ENCODE data around the gene STIP1. TPM values are rescaled to one million over a fixed set of nuclear protein-coding genes. Genes with fewer than 3 reads are reported as not detected.

The STIP1 gene
- total and polyA plus RNA-seq, 9 of the 15 experiments (the other 6 are each of a cell fraction or from before 2014, with no cell fraction given) = 58.1 to 465 (median 346) TPM

DNA sequence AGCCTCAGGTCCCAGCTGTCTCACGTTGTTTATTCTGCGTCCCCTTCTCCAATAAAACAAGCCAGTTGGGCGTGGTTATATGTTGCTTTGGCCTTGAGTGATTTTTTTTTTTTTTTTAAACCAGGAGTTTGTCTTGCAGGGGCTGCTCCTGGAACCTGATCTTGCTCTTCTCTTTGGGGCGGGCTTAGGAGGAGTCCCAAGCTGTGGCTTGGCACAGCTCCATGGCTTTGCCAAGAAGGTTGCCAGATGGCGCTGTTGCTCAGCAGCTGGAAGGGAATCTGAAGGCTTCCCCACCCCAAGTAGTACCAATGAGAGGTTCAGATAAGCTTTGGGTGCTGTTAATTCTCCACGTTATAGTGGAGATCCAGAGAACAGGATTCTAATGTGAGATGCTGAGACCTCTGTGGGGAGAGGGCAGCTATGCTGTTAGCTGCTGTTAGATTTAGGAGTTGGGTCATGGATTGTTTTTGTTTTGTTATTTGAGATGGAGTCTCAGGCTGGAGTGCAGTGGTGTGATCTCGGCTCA is 18.6 kb downstream of the STIP1 start (continued):
- TF ChIP-seq, protein P1, sequence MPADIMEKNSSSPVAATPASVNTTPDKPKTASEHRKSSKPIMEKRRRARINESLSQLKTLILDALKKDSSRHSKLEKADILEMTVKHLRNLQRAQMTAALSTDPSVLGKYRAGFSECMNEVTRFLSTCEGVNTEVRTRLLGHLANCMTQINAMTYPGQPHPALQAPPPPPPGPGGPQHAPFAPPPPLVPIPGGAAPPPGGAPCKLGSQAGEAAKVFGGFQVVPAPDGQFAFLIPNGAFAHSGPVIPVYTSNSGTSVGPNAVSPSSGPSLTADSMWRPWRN (IDR thresholded peaks at IDR 0.05; ENCODE audit: low read depth) = no peak
- TF ChIP-seq TBL1XR1 (IDR thresholded peaks at IDR 0.05; ENCODE audit: low read length in 2 of 2) = peak in 1 of 2 experiments; percentile 57; a peak in 2 of 4 replicates
- 0 out of 2 replicates have a peak, but pooled peaks have one; percentile 7 for TF ChIP-seq LARP7 (IDR thresholded peaks at IDR 0.05)
- TF ChIP-seq EP400 (IDR thresholded peaks at IDR 0.05) = peak; percentile 60
- TF ChIP-seq ZNF274 (IDR thresholded peaks at IDR 0.05; ENCODE audit: borderline replicate concordance, low read depth, low read length) = no peak
- TF ChIP-seq MYC (IDR thresholded peaks at IDR 0.05; ENCODE audit: low read depth, low read length) = peak; percentile 77
- TF ChIP-seq MYC (CRISPR knock-in tag; IDR thresholded peaks at IDR 0.05; ENCODE audit: borderline replicate concordance, low read depth) = no peak
- TF ChIP-seq RBM34 (IDR thresholded peaks at IDR 0.05; ENCODE audit: borderline replicate concordance, insufficient read depth, low read length) = no peak
- TF ChIP-seq, protein P2, sequence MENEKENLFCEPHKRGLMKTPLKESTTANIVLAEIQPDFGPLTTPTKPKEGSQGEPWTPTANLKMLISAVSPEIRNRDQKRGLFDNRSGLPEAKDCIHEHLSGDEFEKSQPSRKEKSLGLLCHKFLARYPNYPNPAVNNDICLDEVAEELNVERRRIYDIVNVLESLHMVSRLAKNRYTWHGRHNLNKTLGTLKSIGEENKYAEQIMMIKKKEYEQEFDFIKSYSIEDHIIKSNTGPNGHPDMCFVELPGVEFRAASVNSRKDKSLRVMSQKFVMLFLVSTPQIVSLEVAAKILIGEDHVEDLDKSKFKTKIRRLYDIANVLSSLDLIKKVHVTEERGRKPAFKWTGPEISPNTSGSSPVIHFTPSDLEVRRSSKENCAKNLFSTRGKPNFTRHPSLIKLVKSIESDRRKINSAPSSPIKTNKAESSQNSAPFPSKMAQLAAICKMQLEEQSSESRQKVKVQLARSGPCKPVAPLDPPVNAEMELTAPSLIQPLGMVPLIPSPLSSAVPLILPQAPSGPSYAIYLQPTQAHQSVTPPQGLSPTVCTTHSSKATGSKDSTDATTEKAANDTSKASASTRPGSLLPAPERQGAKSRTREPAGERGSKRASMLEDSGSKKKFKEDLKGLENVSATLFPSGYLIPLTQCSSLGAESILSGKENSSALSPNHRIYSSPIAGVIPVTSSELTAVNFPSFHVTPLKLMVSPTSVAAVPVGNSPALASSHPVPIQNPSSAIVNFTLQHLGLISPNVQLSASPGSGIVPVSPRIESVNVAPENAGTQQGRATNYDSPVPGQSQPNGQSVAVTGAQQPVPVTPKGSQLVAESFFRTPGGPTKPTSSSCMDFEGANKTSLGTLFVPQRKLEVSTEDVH (IDR thresholded peaks at IDR 0.05; ENCODE audit: low read depth, partially characterized antibody) = peak; percentile 36
- peak; percentile 56; the same call in 1 of the 2 replicates for TF ChIP-seq POLR2A (conservative IDR thresholded peaks at IDR 0.05)
- TF ChIP-seq SMC3 (conservative IDR thresholded peaks at IDR 0.05; ENCODE audit: insufficient read depth, low read depth, low read length) = peak; percentile 83
- TF ChIP-seq, protein P3, sequence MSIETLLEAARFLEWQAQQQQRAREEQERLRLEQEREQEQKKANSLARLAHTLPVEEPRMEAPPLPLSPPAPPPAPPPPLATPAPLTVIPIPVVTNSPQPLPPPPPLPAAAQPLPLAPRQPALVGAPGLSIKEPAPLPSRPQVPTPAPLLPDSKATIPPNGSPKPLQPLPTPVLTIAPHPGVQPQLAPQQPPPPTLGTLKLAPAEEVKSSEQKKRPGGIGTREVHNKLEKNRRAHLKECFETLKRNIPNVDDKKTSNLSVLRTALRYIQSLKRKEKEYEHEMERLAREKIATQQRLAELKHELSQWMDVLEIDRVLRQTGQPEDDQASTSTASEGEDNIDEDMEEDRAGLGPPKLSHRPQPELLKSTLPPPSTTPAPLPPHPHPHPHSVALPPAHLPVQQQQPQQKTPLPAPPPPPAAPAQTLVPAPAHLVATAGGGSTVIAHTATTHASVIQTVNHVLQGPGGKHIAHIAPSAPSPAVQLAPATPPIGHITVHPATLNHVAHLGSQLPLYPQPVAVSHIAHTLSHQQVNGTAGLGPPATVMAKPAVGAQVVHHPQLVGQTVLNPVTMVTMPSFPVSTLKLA (conservative IDR thresholded peaks at IDR 0.05) = peak in 1 of 2 experiments; percentile 52; a peak in 1 of 4 replicates
- TF ChIP-seq MTA3 (IDR thresholded peaks at IDR 0.05; ENCODE audit: borderline replicate concordance) = no peak
- TF ChIP-seq FOXP1 (CRISPR knock-in tag; IDR thresholded peaks at IDR 0.05) = no peak
- no peak for TF ChIP-seq SMARCB1 (IDR thresholded peaks at IDR 0.05; ENCODE audit: insufficient read length, low read depth)
- TF ChIP-seq SIN3A (IDR thresholded peaks at IDR 0.05; ENCODE audit: borderline replicate concordance in 2 of 2, control insufficient read depth in 1 of 2, low read depth in 2 of 2, low read length in 2 of 2) = peak in 1 of 2 experiments; percentile 69; a peak in 1 of 4 replicates
- 0 out of 2 replicates have a peak, but pooled peaks have one; percentile 26 for TF ChIP-seq CREM (IDR thresholded peaks at IDR 0.05; ENCODE audit: low read depth)
- no peak for TF ChIP-seq GATAD2B (IDR thresholded peaks at IDR 0.05; ENCODE audit: borderline replicate concordance)
- no peak for TF ChIP-seq HMGN3 (IDR thresholded peaks at IDR 0.05; ENCODE audit: borderline replicate concordance, extremely low read depth, insufficient read length, low read depth, low read length)
- TF ChIP-seq SLC30A9 (CRISPR knock-in tag; IDR thresholded peaks at IDR 0.05) = no peak
- TF ChIP-seq CTBP1 (IDR thresholded peaks at IDR 0.05; ENCODE audit: borderline replicate concordance) = peak; percentile 69; the same call in 1 of the 2 replicates
- no peak for TF ChIP-seq TAF7 (tag; IDR thresholded peaks at IDR 0.05)
- peak; percentile 73 for TF ChIP-seq JUND (IDR thresholded peaks at IDR 0.05; ENCODE audit: borderline replicate concordance, low read depth, low read length)
- peak; percentile 27; the same call in 1 of the 3 replicates for TF ChIP-seq JUND (tag; IDR thresholded peaks at IDR 0.05; ENCODE audit: borderline replicate concordance, low read depth, low read length)
- TF ChIP-seq KLF16 (IDR thresholded peaks at IDR 0.05) = peak; percentile 39; the same call in 1 of the 2 replicates
